Astrocyte of the spinal cord (primary cell): ENCODE measurements around the gene GREM1.

Experiments
- DNase-seq: peaks from one replicate; pipeline ENCODE4 v3.0.0; 2011; ENCODE audit warnings: low read depth, low spot score
- H3K4me3 ChIP-seq: 2 replicates; pipeline ENCODE4 v1.5.1; 2011; ENCODE audit warnings: low read depth, mild to moderate bottlenecking, low read length, moderate library complexity
- in situ Hi-C: cut with HindIII; loops from 2 replicates; pipeline ENCODE4 v1.10.0; 2017; ENCODE audit warnings: low sequenced_read_pairs
- TF ChIP-seq, protein P1 (sequence below): IDR thresholded peaks from 2 replicates; pipeline ENCODE4 v1.5.1; 2012; ENCODE audit warnings: low read depth, mild to moderate bottlenecking, low read length, inconsistent platforms

The GREM1 gene

DNA sequence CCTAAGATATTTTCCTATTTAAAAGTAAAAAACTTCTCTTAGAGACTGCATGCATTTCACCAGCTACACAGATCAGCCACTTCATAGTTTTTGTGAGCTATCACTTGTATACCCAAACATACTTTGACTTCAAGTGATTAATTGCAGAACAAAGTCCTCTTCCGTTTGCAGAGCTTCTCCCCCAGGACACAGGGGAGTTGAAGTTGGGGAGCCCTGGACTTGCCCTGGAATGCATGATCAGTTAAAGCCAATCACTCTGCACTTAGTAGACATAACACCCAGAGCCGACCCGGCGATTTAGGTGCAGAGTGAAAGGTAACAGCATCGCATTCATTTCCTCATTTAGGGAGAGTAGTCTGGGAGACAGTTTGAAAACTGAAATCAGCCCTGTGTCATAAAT is 70.1 kb downstream of the GREM1 start:
- in situ Hi-C loops: no loop called here
- TF ChIP-seq, protein P1, sequence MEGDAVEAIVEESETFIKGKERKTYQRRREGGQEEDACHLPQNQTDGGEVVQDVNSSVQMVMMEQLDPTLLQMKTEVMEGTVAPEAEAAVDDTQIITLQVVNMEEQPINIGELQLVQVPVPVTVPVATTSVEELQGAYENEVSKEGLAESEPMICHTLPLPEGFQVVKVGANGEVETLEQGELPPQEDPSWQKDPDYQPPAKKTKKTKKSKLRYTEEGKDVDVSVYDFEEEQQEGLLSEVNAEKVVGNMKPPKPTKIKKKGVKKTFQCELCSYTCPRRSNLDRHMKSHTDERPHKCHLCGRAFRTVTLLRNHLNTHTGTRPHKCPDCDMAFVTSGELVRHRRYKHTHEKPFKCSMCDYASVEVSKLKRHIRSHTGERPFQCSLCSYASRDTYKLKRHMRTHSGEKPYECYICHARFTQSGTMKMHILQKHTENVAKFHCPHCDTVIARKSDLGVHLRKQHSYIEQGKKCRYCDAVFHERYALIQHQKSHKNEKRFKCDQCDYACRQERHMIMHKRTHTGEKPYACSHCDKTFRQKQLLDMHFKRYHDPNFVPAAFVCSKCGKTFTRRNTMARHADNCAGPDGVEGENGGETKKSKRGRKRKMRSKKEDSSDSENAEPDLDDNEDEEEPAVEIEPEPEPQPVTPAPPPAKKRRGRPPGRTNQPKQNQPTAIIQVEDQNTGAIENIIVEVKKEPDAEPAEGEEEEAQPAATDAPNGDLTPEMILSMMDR: no peak
- DNase-seq: no peak
- H3K4me3 ChIP-seq: no peak overlapping the region

DNA sequence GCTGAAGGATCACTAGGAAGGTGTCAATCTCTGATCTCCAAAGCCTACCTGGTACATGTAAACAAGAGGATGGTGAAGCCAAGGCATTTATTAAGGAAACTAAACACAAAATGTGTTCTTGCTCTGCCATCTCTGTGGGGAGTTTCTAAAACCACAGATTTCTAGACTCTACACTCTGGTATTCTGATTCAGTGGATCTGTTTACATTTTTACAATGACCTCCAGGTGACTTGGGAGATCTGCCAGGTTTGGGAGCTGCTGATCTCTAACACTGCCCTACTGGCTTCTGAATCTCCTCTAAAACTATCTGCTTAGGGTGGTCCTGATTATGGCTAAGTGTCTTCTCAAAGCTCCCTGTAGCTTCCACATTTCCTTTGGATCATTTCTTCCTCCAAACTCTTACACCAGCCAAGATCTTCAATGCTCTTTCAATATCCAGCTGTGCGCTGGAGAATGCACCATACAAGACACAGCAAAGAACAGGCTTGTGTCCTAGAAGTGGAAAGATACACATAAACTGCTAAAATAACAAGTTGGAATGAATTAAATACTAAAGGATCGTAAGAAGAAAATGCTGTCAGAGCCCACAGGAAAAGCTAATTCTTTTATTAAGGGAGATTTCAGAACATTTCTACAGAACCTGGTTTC is 72.7 kb downstream of the GREM1 start:
- peak; percentile 60 for DNase-seq
- in situ Hi-C loops: no loop called here
- TF ChIP-seq, protein P1: no peak
- no peak overlapping the region for H3K4me3 ChIP-seq

DNA sequence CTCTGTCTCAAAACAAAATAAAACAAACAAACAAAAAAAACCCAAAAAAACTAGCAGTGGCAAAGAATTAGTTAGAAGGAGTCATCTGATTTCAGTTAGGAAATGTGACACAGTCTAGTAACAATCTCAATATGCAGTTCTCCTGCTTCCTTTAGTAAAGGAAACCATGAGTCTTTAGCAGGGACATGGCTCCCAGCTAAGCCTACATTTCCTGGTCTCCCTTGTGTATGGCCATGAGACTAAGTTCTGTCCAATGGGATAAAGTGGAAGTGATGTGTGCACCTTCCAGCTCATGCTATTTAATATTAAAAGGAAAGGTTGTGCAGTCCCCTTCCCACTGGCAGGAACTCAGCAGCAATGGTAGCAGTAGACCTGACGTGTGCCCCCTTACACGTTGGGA is 74.6 kb downstream of the GREM1 start:
- DNase-seq: no peak
- no peak overlapping the region for H3K4me3 ChIP-seq
- in situ Hi-C loops: no loop called here
- TF ChIP-seq, protein P1: no peak
